AG04449 (cell line): ENCODE measurements around the gene WFDC11.
"Not testable (repeated sequence)": the region's sequence is repeated elsewhere in the genome, so short reads cannot be mapped to it uniquely, and the experiment has no call there.

Source experiments
- CTCF ChIA-PET: fragments of 350-600 bp; formaldehyde crosslinking; extraction: SDS; loops from one replicate; lab custom pipeline; 2021; ENCODE audit warnings: antibody characterized with exemption; lab: Yijun Ruan, JAX
- POLR2A ChIA-PET: fragments of 400-600, 350-600 bp; formaldehyde crosslinking; extraction: SDS; loops from one replicate; lab custom pipeline; 2020; ENCODE audit warnings: antibody characterized with exemption, inconsistent platforms; lab: Yijun Ruan, JAX
- DNase-seq: peaks from one replicate; pipeline ENCODE4 v3.0.0-alpha.2; 2010; ENCODE audit warnings: low read depth, low spot score
- H3K4me3 ChIP-seq: 2 replicates; pipeline ENCODE4 v1.5.1; 2011; ENCODE audit warnings: low read depth, mild to moderate bottlenecking, control low read depth, low read length
- CTCF ChIP-seq: IDR thresholded peaks from one replicate; pipeline ENCODE4 v1.5.1; 2011; ENCODE audit warnings: mild to moderate bottlenecking, moderate library complexity, low read length, control low read depth, inconsistent platforms; ENCODE audit not compliant: insufficient read depth; ENCODE audit errors: missing control alignments

Gene WFDC11

GRCh38 chr20:45646875-45647274 lies 23.2 kb downstream of the WFDC11 start:
- ChIA-PET POLR2A (no interaction called here), CTCF (no interaction called here)
- no peak overlapping the region for H3K4me3 ChIP-seq
- no peak for TF ChIP-seq CTCF
- no peak for DNase-seq

- POLR2A ChIA-PET, DNase-seq, CTCF ChIA-PET, H3K4me3 ChIP-seq: not testable (repeated sequence)
Measured at GRCh38 chr20:45645869-45646268, 24.2 kb downstream of the WFDC11 start.

- POLR2A ChIA-PET, result not testable (repeated sequence)
Measured at GRCh38 chr20:45641076-45641475, 29.0 kb downstream of the WFDC11 start.

GRCh38 chr20:45639687-45640086 lies 30.4 kb downstream of the WFDC11 start:
- DNase-seq, result no peak
- no peak overlapping the region for H3K4me3 ChIP-seq
- POLR2A ChIA-PET, result no interaction called here
- CTCF ChIA-PET, result no interaction called here
- no peak for TF ChIP-seq CTCF

More at GRCh38 chr20:45641076-45641475, 29.0 kb downstream of the WFDC11 start:
- CTCF ChIA-PET, DNase-seq, H3K4me3 ChIP-seq: not testable (repeated sequence)

- TF ChIP-seq CTCF, result no peak
- POLR2A ChIA-PET, result no interaction called here
- H3K4me3 ChIP-seq, result no peak overlapping the region
- CTCF ChIA-PET, result no interaction called here
- no peak for DNase-seq
Measured at GRCh38 chr20:45636513-45636912, 33.5 kb downstream of the WFDC11 start.

GRCh38 chr20:45631184-45631583 lies 38.9 kb downstream of the WFDC11 start, which contains the start of gene WFDC9:
Gene WFDC9 (minus strand): TSS chr20:45631284. CDS start chr20:45610181, 21,103 bp downstream.
- POLR2A ChIA-PET, result no interaction called here
- CTCF ChIA-PET, result no interaction called here

GRCh38 chr20:45630371-45630770 lies 39.7 kb downstream of the WFDC11 start:
- ChIA-PET CTCF (interaction anchor here (2.8 to 3.4 kb wide), 2 partner anchors 12 to 141 kb away, joined by 14 to 16 read pairs; no protein-coding TSS in a partner anchor), POLR2A (no interaction called here)
- H3K4me3 ChIP-seq, result no peak overlapping the region
- TF ChIP-seq CTCF, result no peak
- no peak for DNase-seq

More at GRCh38 chr20:45631184-45631583, 38.9 kb downstream of the WFDC11 start, which contains the start of gene WFDC9:
- TF ChIP-seq CTCF, result no peak
- no peak within 1 kb of the TSS for H3K4me3 ChIP-seq
- DNase-seq, result no peak
